NCI-H1092 treated with DMSO at 0.1 percent for 48 hours (cell line): ENCODE measurements around the gene TMEM59.

Source experiments
- DNase-seq: peaks from one replicate; lab custom pipeline; 2025; lab: John Stamatoyannopoulos, UW

TMEM59 gene

DNA sequence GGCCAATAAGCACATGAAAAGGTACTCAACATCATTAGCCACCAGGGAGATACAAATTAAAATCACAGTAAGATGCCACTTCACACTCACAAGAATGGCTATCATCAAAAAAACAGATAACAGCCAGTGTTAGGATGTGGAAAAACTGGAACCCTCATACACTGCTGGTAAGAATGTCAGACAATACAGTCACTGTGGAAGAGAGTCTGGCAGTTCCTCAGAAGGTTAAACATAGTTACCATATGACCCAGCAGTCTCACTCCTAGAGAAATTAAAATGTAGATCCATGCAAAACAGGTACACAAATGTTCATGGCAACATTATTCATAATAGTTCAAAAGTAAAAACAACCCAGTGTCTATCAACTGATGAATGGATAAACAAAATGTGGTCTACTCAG lies 68.3 kb downstream of the TMEM59 start:
- DNase-seq: no peak

- DNase-seq: no peak
Measured at GRCh38 chr1:53982763-53983104, 70.3 kb downstream of the TMEM59 start.

- no peak for DNase-seq
Measured at GRCh38 chr1:53982034-53982762, 70.8 kb downstream of the TMEM59 start.

GRCh38 chr1:53981220-53981619 lies 71.8 kb downstream of the TMEM59 start:
- DNase-seq: no peak

- no peak for DNase-seq
Measured at GRCh38 chr1:53979712-53980450, 73.1 kb downstream of the TMEM59 start.
